AG04450 (cell line): ENCODE data around the gene RPAP2. TPM values are rescaled to one million over a fixed set of nuclear protein-coding genes. Genes with fewer than 3 reads are reported as not detected.
"Not testable (repeated sequence)": the region's sequence is repeated elsewhere in the genome, so short reads cannot be mapped to it uniquely, and the experiment has no call there.

Experiments
- CTCF ChIA-PET: fragments of 300-600, 350-600 bp; formaldehyde crosslinking; extraction: SDS; loops from one replicate; lab custom pipeline; 2022; ENCODE audit warnings: antibody characterized with exemption, inconsistent platforms; lab: Charles Lee
- POLR2A ChIA-PET: fragments of 350-600 bp; formaldehyde crosslinking; extraction: SDS; loops from one replicate; lab custom pipeline; 2021; ENCODE audit warnings: antibody characterized with exemption, inconsistent platforms; lab: Yijun Ruan, JAX
- DNase-seq: peaks from one replicate; pipeline ENCODE4 v3.0.0-alpha.2; 2011; ENCODE audit warnings: low read depth, low spot score
- H3K27ac ChIP-seq: one replicate; pipeline ENCODE4 v1.5.1; 2012; ENCODE audit warnings: low read depth, low read length, control low read depth
- H3K27me3 ChIP-seq: one replicate; pipeline ENCODE4 v1.6.0; 2012; ENCODE audit warnings: low read length; ENCODE audit not compliant: control insufficient read depth, insufficient read depth
- H3K4me3 ChIP-seq: 2 replicates; pipeline ENCODE4 v1.5.1; 2011; ENCODE audit warnings: mild to moderate bottlenecking, low read depth, low read length, control low read depth
- H3K9me3 ChIP-seq: 2 replicates; pipeline ENCODE4 v1.5.1; 2012; ENCODE audit warnings: low read length; ENCODE audit not compliant: control insufficient read depth, insufficient read depth
- polyA plus RNA-seq: library from polyadenylated mRNA; depleted of rRNA; stranded (reverse); fragments of >200 nt; gene quantifications from 2 replicates; pipeline ENCODE4 v1.2.3, GENCODE V29; 2011
- TF ChIP-seq, protein P1 (sequence below): IDR thresholded peaks from 2 replicates; pipeline ENCODE4 v1.5.1; 2011; ENCODE audit warnings: low read depth, low read length, control low read depth, inconsistent platforms

RPAP2 gene
- polyA plus RNA-seq, 1 experiment, result 21.5 TPM

GRCh38 chr1:92425617-92426016 lies 126.8 kb downstream of the RPAP2 start:
- no peaks in the 10 kb centered on the region for H3K9me3 ChIP-seq

DNA sequence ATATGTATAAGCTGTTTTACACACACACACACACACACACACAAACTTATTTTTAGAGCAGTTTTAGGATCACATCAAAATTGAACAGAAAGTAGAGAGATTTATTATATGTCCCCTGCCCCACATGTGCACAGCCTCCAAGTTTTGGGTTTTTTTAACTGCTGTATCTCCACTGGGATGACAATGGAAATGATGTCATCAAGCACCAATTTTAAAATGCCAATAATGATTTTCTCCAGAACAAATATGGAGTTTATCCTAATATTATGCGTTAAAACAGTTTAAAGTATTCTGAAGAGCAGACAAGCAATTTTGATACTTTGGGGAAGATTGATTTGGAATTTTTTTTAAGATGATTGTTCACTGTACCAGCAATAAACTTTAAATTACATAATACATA lies 131.2 kb downstream of the RPAP2 start:
- Histone ChIP-seq H3K27me3 (no peaks in the 10 kb centered on the region), H3K4me3 (no peak overlapping the region), H3K27ac (no peak overlapping the region), H3K9me3 (no peaks in the 10 kb centered on the region)
- no peak for DNase-seq
- POLR2A ChIA-PET, result no interaction called here
- CTCF ChIA-PET, result interaction anchor here (0.6 kb wide), 1 partner anchor 173 kb away, joined by 3 read pairs; no protein-coding TSS in a partner anchor
- TF ChIP-seq, protein P1, sequence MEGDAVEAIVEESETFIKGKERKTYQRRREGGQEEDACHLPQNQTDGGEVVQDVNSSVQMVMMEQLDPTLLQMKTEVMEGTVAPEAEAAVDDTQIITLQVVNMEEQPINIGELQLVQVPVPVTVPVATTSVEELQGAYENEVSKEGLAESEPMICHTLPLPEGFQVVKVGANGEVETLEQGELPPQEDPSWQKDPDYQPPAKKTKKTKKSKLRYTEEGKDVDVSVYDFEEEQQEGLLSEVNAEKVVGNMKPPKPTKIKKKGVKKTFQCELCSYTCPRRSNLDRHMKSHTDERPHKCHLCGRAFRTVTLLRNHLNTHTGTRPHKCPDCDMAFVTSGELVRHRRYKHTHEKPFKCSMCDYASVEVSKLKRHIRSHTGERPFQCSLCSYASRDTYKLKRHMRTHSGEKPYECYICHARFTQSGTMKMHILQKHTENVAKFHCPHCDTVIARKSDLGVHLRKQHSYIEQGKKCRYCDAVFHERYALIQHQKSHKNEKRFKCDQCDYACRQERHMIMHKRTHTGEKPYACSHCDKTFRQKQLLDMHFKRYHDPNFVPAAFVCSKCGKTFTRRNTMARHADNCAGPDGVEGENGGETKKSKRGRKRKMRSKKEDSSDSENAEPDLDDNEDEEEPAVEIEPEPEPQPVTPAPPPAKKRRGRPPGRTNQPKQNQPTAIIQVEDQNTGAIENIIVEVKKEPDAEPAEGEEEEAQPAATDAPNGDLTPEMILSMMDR, result no peak

More at GRCh38 chr1:92425617-92426016, 126.8 kb downstream of the RPAP2 start:
- POLR2A ChIA-PET, result no interaction called here
- TF ChIP-seq, protein P1, result no peak
- no peak overlapping the region for H3K27ac ChIP-seq
- CTCF ChIA-PET, result interaction anchor here (1.0 kb wide), 1 partner anchor 115 kb away, joined by 3 read pairs; no protein-coding TSS in a partner anchor
- no peak for DNase-seq
- peaks cover 4% of the 10 kb centered on the region for H3K27me3 ChIP-seq
- no peak overlapping the region for H3K4me3 ChIP-seq

GRCh38 chr1:92434572-92434971 lies 135.7 kb downstream of the RPAP2 start:
- H3K9me3 ChIP-seq, DNase-seq, CTCF ChIA-PET, H3K4me3 ChIP-seq, H3K27ac ChIP-seq, POLR2A ChIA-PET, H3K27me3 ChIP-seq: not testable (repeated sequence)

DNA sequence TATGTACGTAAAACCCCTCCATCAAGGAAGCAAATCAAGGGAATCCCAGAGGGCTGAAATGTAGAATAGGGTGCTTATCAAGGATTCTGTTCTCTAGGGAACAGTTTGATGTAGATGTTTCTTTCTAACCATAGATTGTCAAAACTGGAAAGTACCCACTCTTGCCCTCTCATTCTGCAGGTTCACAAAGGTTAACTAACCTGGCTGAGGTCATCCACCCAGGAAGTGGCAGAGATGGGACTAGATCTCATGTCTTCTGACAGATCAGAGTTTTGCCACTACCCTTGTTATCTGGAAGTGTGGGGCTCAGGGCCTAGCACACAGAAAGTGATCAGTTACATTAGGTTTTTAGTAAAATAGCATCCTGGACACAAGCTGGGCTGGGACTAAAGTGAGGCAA lies 140.4 kb downstream of the RPAP2 start:
- ChIA-PET CTCF (no interaction called here), POLR2A (no interaction called here)
- H3K9me3 ChIP-seq, result peaks cover 4% of the 10 kb centered on the region; the same call in 1 of the 2 replicates
- no peak overlapping the region for H3K4me3 ChIP-seq
- DNase-seq, result no peak
- TF ChIP-seq, protein P1, result no peak
- H3K27ac ChIP-seq, result no peak overlapping the region
- H3K27me3 ChIP-seq, result no peaks in the 10 kb centered on the region

GRCh38 chr1:92441316-92441696 lies 142.4 kb downstream of the RPAP2 start:
- Histone ChIP-seq H3K9me3 (peaks cover 4% of the 10 kb centered on the region; the same call in 1 of the 2 replicates), H3K27ac (no peak overlapping the region), H3K27me3 (no peaks in the 10 kb centered on the region), H3K4me3 (no peak overlapping the region)
- TF ChIP-seq, protein P1, result no peak
- POLR2A ChIA-PET, result no interaction called here
- DNase-seq, result no peak
- CTCF ChIA-PET, result no interaction called here
